NCI-H1105 (cell line): Measurements from ENCODE around the gene ADAM17.
"Not testable (repeated sequence)": the region's sequence is repeated elsewhere in the genome, so short reads cannot be mapped to it uniquely, and the experiment has no call there.

Experiments
- DNase-seq: peaks from one replicate; lab custom pipeline; 2025; lab: John Stamatoyannopoulos, UW

ADAM17 gene

GRCh38 chr2:9555297-9556120 is at the start of gene ADAM17:
ADAM17 (minus strand) TSS chr2:9555830; CDS start chr2:9555605, 225 bp downstream.
- DNase-seq: peak; percentile 87

DNA sequence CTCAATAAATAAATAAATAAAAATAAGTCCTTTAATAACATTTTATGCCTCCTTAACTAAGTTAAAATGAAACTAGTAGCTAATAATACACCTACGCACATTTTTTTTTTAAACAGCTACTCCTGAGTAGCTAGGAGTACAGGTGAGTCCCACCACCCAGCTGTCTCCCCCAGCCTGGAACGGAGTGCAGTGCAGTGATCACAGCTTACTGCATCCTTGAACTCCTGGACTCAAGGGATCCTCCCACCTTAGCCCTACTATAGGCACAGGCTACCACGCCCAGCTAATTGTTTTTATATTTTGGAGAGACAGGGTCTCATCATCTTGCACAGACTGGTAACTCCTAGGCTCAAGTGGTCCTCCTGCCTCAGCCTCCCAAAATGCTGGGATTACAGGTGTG is 46.8 kb upstream of the ADAM17 start:
- DNase-seq: no peak

DNA sequence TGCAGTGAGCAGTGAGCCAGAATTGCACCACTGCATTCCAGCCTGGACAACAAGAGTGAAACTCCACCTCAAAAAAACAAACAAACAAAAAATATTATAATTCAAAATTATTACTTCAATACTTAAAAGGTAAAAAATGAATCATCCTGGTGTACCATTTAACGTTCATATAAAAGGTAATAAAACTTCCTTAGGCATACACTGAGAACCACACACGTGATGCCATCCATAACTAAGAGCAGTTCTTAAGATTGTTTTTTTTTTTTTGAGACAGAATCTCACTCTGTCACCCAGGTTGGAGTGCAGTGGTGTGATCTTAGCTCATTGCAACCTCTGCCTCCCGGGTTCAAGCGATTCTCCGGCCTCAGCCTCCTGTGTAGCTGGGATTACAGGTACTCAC is 45.8 kb upstream of the ADAM17 start:
- no peak for DNase-seq

DNA sequence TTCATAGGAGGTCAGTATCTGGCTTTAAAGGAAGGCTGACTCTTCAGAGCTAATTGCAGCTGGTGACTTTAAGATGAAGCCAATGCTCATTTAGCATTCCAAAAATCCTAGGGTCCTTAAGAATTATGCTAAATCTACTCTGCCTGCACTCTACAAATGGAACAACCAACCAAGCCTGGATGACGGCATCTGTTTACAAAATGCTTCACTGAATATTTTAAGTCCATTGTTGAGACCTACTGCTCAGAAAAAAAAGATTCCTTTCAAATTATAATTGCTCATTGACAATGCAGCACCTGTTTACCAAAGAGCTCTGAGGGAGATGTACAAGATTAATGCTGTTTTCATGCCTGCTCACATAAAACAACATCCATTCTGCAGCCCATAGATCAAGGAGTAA is 43.8 kb upstream of the ADAM17 start:
- no peak for DNase-seq

DNA sequence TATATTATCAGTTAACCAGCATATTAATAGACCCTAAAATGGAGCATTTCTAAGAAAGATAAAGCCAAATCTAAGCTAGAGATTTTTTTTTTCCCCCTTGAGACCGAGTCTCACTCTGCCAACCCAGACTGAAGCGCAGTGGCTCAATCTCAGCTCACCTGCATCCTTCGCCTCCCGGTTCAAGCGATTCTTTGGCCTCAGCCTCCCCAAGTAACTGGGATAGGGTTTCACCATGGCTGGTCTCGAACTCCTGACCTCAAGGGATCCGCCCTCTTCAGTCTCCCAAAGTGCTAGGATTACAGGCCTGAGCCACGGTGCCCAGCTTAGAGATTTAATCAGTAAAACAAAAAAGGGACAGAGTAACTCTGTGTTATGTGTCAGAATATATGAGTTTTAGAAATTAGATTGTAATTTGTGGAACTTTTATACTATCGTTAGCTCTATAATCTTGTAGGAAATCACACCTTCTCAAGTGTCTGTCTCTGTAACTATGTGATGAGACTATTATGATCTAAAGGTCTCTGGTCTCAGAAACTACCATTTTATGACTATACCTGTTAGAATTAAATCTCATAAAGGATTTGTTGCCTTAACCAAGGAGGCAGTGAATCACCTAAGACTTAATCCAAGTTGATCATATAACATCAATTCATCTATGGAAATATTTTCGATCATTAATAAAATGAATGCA is 41.1 kb upstream of the ADAM17 start:
- no peak for DNase-seq

DNA sequence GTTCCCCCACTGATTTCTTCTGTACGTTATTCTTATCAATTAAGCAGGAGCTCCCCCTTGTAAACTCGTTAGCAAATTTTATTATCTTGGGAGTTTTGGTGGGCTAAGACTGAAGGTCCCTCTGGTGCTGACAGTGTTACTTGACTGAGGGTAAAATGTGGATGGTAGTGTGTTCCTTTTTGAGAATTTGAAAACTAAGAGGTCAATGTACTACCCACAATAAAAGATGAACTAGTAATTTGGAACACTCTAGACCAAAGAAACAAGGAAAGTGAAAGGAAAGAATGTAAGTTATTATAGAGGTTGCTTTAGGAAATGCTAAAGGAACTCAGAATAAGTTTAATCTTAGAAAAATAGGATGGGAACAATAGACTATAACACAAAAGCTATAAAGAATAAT is 40.1 kb upstream of the ADAM17 start:
- no peak for DNase-seq

DNA sequence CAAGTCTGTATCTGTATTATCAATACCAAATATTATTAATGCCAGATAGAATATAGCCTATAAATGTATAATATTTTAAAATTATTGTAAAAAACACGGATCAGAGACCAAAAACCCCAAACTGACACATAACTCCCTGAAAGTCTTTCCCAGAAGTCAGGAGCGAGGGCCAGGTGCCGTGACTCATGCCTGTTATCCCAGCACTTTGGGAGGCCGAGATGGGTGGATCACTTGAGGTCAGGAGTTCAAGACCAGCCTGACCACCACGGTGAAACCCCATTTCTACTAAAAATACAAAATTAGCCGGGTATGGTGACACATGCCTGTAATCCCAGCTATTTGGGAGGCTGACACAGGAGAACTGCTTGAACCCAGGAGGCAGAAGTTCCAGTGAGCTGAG is 39.6 kb upstream of the ADAM17 start:
- not testable (repeated sequence) for DNase-seq

DNA sequence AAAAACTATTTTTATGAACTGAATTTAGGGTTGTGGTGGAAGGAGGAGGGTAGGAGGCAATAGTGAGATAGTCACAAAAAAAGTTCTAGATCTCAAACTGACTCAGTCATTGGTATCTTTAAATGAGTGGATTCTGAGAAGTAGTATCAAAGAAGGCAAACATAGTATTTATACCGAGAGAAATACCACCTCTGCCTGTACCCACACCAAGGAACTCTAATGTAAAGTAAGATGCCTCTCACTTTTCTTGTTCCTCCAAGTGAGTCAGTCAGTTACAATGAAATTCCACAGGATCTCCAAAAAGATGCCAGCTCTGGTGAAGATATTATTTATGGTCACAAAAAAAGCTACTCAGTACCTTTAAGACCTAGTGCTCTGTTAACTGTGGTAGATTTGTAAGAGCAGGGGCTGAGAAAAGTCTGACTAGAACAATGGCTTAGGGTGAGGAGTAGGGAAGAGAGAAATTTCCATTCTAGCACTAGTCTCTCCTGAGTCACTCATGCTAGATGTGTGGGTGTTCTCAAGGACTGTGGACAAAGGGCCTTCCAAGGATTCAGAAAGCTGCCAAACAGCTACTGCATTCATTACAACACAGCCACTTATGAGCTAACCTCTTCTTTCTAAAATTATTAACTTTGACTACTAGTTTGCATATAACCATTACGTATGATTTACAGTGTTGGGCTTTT is 38.9 kb upstream of the ADAM17 start:
- no peak for DNase-seq

- no peak for DNase-seq
Observed at GRCh38 chr2:9593925-9594324, 38.3 kb upstream of the ADAM17 start.

GRCh38 chr2:9592699-9593098 is 37.1 kb upstream of the ADAM17 start:
- DNase-seq: no peak

DNA sequence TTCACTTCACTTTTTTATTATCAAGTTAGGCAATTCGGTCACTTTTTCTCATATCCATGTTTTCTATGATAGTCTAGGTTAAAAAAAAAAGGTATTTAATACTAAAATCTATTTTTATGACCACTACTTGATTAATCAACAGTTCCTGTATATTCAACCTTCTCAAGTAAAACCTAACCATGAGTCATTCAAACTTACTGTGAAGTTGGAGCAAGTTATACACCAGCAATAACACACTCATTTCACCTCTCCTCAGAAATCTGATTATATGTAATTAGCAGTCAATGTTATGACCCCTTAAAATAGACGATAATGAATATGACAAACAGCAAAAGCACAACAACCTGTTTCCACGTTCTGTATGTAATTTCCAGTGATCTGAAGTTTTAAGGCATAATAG is 35.0 kb upstream of the ADAM17 start:
- no peak for DNase-seq

- no peak for DNase-seq
Observed at GRCh38 chr2:9586465-9586864, 30.8 kb upstream of the ADAM17 start.

DNA sequence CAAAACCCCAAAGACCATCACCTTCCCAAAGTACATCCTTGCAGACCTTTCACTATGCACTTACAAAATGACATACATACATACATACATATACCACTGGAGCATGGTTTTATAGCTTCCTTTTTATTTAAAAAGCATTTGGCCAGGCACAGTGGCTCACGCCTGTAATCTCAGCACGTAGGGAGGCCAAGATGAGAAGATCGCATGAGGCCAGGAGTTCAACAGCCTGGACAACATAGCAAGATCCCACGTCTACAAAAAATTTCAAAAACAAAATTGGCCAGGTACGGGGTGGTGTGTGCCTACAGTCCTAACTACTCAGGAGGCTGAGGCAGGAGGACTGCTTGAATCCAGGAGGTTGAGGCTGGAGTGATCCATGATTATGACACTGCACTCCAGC is 29.9 kb upstream of the ADAM17 start:
- DNase-seq: no peak

GRCh38 chr2:9584902-9585301 is 29.3 kb upstream of the ADAM17 start:
- not testable (repeated sequence) for DNase-seq

- no peak for DNase-seq
Observed at GRCh38 chr2:9582624-9583023, 27.0 kb upstream of the ADAM17 start.

DNA sequence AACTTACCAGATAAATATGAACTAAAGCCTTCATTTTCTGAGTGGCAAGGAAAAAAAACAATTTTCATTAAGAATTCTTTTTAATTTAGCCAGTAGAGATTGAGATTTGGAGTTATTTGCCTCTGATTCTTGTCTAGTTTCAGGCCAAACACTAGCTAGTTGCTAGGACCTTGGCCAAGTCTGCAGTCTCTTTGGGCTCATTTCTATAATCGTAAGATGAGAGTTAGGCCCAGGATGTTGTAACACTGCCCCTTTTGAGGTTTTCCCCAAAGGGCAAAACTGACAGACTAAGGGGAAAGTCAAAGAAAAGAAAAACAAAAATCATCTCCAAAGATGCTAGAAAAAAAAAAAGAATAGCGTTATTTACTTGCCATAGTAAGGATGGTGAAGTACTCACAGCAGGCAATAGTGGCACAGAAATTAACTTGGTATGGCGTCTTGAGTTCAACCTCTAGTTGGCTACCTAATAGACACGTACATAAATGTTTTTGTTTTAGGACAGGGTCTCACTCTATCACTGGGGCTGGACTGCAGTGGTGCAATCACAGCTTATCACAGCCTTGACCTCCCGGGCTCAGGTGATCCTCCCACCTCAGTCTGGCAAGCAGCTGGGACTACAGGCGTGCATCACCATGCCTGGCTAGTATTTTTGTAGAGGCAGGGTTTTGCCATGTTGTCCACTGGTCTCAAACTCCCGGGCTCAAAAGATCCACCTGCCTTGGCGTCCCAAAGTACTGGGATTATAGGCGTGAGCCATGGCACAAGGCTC is 23.0 kb upstream of the ADAM17 start:
- no peak for DNase-seq

GRCh38 chr2:9574331-9574730 is 18.7 kb upstream of the ADAM17 start:
- no peak for DNase-seq

GRCh38 chr2:9573840-9574239 is 18.2 kb upstream of the ADAM17 start:
- no peak for DNase-seq

- no peak for DNase-seq
Observed at GRCh38 chr2:9573013-9573720, 17.5 kb upstream of the ADAM17 start.

DNA sequence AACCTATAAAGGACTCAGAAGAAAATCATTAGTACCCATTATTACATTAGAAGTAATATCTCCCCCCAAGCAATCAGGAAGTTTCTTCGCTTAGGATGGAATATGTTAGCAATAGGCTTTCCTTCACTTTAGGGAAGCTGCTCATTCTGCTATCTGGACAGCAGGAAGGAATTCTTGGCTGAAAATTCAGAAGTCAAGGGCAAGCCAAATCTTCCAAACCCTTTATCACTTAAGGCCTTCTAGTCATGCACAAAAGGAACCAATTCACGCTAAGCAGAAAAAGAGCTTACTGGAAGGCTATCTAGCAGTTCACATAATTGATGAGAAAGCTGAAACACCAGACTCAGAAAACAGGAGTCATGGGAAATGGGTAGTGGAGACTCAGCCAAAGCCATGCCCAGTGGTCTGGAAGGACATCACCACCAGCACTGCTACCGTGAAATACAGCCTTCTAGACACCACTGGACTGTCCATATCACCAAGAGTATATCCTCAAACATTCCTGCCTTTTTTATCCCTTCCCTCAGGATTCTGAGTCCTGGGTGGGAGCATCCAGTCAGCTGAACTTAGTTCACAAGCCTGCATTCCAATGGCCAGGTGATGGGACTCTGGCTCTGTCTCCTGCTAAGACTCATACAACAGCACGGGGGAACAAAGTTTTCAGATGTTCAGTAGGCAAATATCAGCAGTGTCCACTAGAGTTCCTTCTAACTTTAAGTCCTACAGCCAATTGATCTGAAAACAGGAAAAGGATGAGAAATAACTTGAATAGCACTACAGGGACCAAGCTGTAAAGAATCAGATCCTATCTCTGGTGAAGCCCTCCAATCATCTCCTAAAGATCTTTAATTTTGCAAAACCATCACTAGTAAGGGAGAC is 14.8 kb upstream of the ADAM17 start:
- DNase-seq: no peak
